K562 treated with DMSO at 1 percent for 4 hours (cell line): ENCODE measurements around the gene PRR18. TPM values are rescaled to one million over a fixed set of nuclear protein-coding genes. Genes with fewer than 3 reads are reported as not detected.

ENCODE experiments used
- total RNA-seq: library from RNA; unstranded; fragments of 300-600 nt; gene quantifications from 2 replicates; pipeline ENCODE4 v1.2.3, GENCODE V29; 2022; ENCODE audit not compliant: insufficient read depth

Gene PRR18, protein sequence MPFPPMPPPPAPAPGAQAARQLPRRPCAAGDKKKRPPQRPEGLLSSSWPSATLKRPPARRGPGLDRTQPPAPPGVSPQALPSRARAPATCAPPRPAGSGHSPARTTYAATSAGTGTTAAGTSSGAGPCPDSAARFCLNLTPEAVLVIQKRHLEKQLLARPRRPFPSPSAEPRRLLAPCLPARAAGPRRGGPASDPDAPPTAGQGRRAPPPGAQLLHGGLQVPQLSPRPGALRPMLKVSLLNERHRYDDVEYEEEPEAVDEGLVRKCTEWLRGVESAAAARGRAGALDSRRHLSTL
- total RNA-seq, result not detected in 2 replicates

DNA sequence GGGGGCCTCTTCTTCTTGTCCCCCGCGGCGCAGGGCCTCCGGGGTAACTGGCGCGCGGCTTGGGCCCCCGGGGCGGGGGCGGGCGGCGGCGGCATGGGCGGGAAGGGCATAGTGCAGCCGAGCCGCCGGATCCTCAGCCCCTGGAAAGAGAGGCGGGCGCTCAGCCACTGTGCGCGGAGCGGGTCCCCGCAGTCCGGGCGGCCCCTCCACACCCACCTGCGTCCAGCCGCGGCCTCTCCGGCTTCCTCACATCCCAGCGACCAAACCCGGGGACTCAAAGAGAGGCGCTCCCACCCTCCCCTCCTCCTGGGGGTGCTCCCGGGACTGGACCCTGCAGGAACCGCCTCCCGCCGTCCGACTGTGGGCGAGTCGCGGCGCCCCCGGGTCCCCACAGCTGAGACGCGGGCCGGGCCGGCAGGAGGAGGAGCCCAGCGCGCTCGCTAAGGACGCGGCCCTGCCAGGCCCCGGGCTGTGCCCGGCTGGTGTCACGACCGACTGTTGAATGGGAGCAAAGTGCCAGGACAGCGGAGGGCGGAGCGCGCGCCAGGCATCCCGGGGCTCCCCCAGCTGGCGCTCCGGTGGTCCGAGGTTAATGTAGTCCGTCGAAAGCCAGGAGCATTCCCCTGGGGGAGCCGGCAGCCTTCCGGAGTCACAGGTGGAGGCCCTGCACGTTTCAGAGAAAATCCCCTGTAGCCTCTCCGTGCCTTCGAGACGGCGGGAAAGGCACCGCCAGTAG lies at the start of gene PRR18:
TSS of gene PRR18 (minus strand) at position 360 of the 736 bp plus-strand sequence. CDS start at position 110, 250 bp downstream.

DNA sequence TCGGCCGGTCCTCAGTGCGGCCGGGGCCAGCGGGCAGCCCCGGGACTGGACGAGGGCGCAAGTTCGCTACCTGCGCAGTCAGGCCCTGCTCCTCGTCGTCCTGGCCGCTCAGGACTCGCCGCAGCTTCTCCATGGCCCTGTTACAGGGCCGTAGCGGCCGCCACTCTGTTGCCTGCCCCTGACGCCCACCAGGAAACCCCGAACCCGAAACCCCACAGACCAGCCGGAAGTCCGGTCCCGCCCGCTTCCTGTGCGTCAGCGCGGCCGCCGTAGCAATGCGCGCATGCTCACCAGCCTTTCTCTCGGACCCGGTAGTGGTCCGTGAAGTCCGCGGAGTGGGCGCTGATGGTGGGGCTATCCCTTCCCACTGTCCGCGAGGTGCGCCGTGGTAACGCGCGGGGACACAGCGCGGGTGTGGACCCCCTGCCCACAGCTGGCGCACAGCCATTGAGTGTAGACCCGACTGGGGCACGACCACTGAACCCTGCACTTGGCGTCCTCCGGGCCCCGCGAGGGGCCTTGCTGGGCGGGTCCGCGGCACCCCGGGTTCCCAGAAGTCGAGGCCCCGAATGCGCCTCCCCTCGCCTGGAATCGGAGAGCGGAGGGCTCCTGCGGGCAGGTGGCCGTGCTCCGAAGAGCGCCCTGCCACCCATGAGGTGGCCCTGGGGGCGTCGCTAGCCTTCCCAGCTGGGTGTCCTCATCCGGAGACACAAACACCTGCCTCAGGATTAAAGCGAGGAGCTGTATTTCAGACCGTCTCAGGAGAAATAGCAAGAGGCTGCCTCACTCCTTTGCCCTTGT lies 34.4 kb upstream of the PRR18 start, which contains the start of gene SFT2D1:
TSS of gene SFT2D1 (minus strand) at position 197 of the 801 bp plus-strand sequence. CDS start at position 133, 64 bp downstream.

Other genes starting within 250 kb of the PRR18 start
- gene TBXT, start 140.5 kb downstream of the PRR18 start, total RNA-seq, result not detected in 2 replicates
- gene SFT2D1, start 34.2 kb upstream of the PRR18 start, total RNA-seq, result 73.6 and 86.2 TPM in 2 replicates
- gene MPC1, start 74.5 kb upstream of the PRR18 start, total RNA-seq, result 72.0 and 81.8 TPM in 2 replicates